GM04504 (cell line): ENCODE measurements around the gene DTHD1.

Experiments
- DNase-seq: peaks from one replicate; pipeline ENCODE4 v3.0.0-alpha.2; 2012; ENCODE audit warnings: low read depth

DTHD1 gene

GRCh38 chr4:36348403-36348938 lies 67.1 kb downstream of the DTHD1 start:
- no peak for DNase-seq

- DNase-seq = no peak
These were observed 68.6 kb downstream of the DTHD1 start for GRCh38 chr4:36349938-36350549.

GRCh38 chr4:36351082-36351666 lies 69.8 kb downstream of the DTHD1 start:
- DNase-seq = no peak

- DNase-seq = no peak
These were observed 72.6 kb downstream of the DTHD1 start for GRCh38 chr4:36353998-36354397.

- no peak for DNase-seq
These were observed 76.8 kb downstream of the DTHD1 start for GRCh38 chr4:36358173-36358572.

- no peak for DNase-seq
These were observed 79.3 kb downstream of the DTHD1 start for GRCh38 chr4:36360755-36361154.

GRCh38 chr4:36363024-36363423 lies 81.6 kb downstream of the DTHD1 start:
- no peak for DNase-seq

- DNase-seq = no peak
These were observed 93.6 kb downstream of the DTHD1 start for GRCh38 chr4:36374836-36375511.

- DNase-seq = no peak
These were observed 104.6 kb downstream of the DTHD1 start for GRCh38 chr4:36385951-36386571.

- no peak for DNase-seq
These were observed 105.3 kb downstream of the DTHD1 start for GRCh38 chr4:36386691-36387090.

GRCh38 chr4:36388710-36389109 lies 107.3 kb downstream of the DTHD1 start:
- no peak for DNase-seq

- DNase-seq = no peak
These were observed 110.0 kb downstream of the DTHD1 start for GRCh38 chr4:36391411-36391810.

- no peak for DNase-seq
These were observed 110.6 kb downstream of the DTHD1 start for GRCh38 chr4:36392024-36392423.

- DNase-seq = no peak
These were observed 111.5 kb downstream of the DTHD1 start for GRCh38 chr4:36392916-36393315.
